DMS153 treated with DMSO at 0.1 percent for 48 hours (cell line): ENCODE results near the gene CPT1B.
"Not testable (repeated sequence)": the region's sequence is repeated elsewhere in the genome, so short reads cannot be mapped to it uniquely, and the experiment has no call there.

Experiments used
- DNase-seq: peaks from one replicate; lab custom pipeline; 2025; ENCODE audit not compliant: unreplicated experiment; lab: John Stamatoyannopoulos, UW

CPT1B gene

GRCh38 chr22:50610041-50610451 lies 31.8 kb upstream of the CPT1B start:
- DNase-seq, result no peak

GRCh38 chr22:50609599-50609998 lies 31.4 kb upstream of the CPT1B start:
- no peak for DNase-seq

GRCh38 chr22:50608996-50609395 lies 30.8 kb upstream of the CPT1B start:
- no peak for DNase-seq

GRCh38 chr22:50608058-50608840 lies 30.0 kb upstream of the CPT1B start:
- not testable (repeated sequence) for DNase-seq

- DNase-seq, result no peak
Measured at GRCh38 chr22:50607659-50608020, 29.4 kb upstream of the CPT1B start.

- DNase-seq, result no peak
Measured at GRCh38 chr22:50606946-50607658, 28.9 kb upstream of the CPT1B start.

GRCh38 chr22:50606165-50606945 lies 28.1 kb upstream of the CPT1B start:
- no peak for DNase-seq

GRCh38 chr22:50605613-50606074 lies 27.4 kb upstream of the CPT1B start:
- no peak for DNase-seq

GRCh38 chr22:50605002-50605612 lies 26.9 kb upstream of the CPT1B start:
- no peak for DNase-seq

- DNase-seq, result no peak
Measured at GRCh38 chr22:50604256-50605001, 26.2 kb upstream of the CPT1B start.

GRCh38 chr22:50603511-50604255 lies 25.5 kb upstream of the CPT1B start:
- DNase-seq, result no peak

GRCh38 chr22:50602338-50602700 lies 24.1 kb upstream of the CPT1B start:
- no peak for DNase-seq

GRCh38 chr22:50601669-50602337 lies 23.6 kb upstream of the CPT1B start:
- DNase-seq, result no peak

GRCh38 chr22:50600967-50601668 lies 22.9 kb upstream of the CPT1B start:
- DNase-seq, result no peak

- no peak for DNase-seq
Measured at GRCh38 chr22:50600538-50600937, 22.3 kb upstream of the CPT1B start, which contains the start of gene MAPK8IP2. Gene MAPK8IP2 (plus strand): TSS chr22:50600793. CDS start chr22:50600819, 26 bp downstream.

GRCh38 chr22:50599816-50600455 lies 21.7 kb upstream of the CPT1B start:
- DNase-seq, result no peak

- no peak for DNase-seq
Measured at GRCh38 chr22:50597097-50597496, 18.9 kb upstream of the CPT1B start.

GRCh38 chr22:50595189-50595588 lies 17.0 kb upstream of the CPT1B start:
- DNase-seq, result no peak
